UCSD-AML1 (cell line): Measurements from ENCODE around the gene APOBEC3F.
"Not testable (repeated sequence)": the region's sequence is repeated elsewhere in the genome, so short reads cannot be mapped to it uniquely, and the experiment has no call there.

Experiments used
- DNase-seq: peaks from one replicate; lab custom pipeline; 2025; ENCODE audit not compliant: unreplicated experiment; lab: John Stamatoyannopoulos, UW

Gene APOBEC3F

DNA sequence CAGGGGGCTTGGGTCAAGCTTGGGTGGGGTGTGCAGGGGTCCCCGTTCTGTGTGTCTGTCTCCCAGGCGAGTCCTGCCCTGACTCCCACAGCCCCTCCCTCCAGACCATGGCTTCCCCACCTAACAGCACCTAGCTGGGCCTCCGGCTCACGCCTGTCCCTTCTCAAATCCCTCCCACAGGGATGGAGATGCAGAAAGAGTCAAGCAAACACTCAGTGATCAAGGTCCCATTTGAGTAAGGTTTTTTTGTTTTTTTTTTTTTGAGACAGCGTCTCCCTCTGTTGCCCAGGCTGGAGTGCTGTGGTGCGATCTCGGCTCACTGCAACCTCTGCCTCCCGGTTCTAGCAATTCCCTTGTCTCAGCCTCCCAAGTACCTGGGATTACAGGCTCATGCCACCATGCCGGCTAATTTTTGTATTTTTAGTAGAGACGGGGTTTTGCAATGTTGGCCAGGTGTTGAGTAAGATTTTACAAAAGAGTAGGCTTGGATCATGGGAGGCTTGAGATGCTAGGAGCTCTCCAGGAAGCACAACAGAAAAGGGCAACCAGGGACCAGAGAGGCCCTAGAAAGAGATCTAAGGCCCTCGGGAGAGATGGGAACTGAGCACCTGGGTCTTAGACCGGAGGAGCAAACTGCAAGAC is 14.0 kb upstream of the APOBEC3F start:
- DNase-seq, result no peak

GRCh38 chr22:39027717-39028116 is 12.9 kb upstream of the APOBEC3F start:
- no peak for DNase-seq

GRCh38 chr22:39028281-39028680 is 12.4 kb upstream of the APOBEC3F start:
- DNase-seq, result no peak

DNA sequence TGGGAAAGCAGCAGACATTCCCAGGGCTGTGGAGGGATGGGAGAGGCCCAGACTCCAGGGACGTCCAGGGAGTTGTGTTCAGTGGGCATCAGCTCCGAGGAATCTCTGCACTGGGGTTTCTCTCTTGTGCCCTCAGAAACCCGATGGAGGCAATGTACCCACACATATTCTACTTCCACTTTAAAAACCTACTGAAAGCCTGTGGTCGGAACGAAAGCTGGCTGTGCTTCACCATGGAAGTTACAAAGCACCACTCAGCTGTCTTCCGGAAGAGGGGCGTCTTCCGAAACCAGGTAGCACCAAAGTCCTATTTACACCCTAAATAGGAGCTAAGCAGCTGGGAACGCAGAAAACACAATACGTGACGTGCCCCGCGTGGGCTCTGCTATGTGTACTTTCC is 11.4 kb upstream of the APOBEC3F start:
- no peak for DNase-seq

DNA sequence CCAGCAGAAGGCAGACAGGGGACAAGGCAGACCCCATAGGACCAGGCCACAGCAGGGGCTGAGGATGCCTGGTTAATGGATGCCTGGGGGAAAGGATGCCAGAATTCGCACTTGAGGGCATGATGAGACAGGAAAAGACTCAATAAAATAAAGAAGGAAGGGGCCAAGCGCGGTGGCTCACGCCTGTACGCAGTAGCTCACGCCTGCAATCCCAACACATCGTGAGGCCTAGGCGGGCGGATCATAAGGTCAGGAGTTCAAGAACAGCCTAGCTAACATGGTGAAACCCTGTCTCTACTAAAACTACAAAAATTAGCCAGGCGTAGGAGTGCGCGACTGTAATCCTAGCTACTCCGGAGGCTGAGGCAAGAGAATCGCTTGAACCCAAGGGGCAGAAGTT is 10.0 kb upstream of the APOBEC3F start:
- no peak for DNase-seq

DNA sequence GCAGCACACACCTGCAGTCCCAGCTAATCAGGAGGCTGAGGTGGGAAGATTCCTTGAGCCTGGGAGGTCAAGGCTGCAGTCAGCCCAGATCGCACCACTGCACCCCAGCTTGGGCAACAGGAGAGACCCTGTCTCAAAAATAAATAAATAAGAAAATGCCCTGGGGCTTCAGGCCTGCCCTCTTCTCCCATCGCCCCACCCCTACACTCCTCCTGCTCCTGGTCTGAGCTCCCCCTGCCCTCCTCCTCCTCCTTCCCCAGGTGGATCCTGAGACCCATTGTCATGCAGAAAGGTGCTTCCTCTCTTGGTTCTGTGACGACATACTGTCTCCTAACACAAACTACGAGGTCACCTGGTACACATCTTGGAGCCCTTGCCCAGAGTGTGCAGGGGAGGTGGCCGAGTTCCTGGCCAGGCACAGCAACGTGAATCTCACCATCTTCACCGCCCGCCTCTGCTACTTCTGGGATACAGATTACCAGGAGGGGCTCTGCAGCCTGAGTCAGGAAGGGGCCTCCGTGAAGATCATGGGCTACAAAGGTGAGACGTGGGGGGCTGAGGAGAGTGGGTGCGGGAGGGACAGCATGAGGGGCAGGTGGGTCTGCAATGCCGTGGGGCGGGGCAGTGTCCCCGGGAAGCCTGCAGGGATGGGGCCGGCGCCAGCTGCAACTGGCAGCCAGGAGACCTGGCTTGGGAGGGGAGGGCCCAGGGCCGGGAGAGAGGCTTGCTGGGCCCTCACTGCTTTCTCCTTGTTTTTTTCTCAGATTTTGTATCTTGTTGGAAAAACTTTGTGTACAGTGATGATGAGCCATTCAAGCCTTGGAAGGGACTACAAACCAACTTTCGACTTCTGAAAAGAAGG is 9.0 kb upstream of the APOBEC3F start:
- DNase-seq, result not testable (repeated sequence)

DNA sequence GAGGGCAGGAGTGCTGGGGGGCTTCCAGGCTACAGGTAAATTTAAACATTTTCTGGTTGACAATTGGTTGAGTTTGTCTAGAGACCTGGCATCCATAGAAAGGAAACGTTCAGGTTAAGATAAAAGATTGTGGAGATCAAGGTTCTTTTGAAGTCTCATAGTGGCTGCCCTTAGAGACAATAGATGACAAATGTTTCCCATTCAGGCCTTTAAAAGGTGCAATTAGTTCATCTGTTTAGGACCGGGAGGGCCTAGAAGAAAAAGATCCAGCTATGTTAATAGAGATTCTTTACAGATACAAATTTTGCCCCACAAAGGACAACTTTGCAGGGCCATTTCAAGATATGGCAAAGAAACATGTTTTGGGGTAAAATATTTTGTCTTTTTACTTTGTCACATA is 3.6 kb upstream of the APOBEC3F start:
- DNase-seq, result not testable (repeated sequence)

DNA sequence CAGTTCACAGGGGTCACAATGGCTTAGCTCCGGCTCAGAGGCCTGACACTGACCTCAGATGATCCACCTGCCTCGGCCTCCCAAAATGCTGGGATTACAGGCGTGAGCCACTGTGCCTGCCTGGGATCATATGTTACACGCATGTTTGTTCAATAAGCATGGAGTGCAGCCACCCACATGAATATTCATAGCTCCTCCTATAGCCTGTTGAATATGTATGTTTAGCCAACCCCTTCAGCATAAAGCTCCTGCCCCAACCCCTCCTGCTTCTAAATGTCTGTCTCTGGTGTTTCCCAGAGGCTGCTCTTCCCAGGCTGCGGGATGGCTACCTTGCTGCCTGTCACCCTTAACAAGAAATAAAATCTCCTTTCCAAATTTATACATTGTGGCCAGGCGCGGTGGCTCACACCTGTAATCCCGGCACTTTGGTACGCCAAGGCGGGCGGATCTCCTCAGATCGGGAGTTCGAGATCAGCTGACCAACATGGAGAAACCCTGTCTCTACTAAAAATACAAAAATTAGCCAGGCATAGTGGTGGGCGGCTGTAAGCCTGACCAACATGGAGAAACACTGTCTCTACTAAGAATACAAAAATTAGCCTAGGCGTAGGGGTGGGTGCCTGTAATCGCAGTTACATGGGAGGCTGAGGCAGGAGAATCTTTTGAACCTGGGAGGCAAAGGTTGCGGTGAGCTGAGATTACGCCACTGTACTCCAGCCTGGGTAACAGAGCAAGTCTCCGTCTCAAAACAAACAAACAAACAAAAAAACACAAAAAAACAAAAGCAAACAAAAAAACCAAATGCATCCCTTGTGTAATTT is 1.1 kb upstream of the APOBEC3F start:
- no peak for DNase-seq

GRCh38 chr22:39040155-39040537 is 518 bp upstream of the APOBEC3F start:
- DNase-seq, result not testable (repeated sequence)

DNA sequence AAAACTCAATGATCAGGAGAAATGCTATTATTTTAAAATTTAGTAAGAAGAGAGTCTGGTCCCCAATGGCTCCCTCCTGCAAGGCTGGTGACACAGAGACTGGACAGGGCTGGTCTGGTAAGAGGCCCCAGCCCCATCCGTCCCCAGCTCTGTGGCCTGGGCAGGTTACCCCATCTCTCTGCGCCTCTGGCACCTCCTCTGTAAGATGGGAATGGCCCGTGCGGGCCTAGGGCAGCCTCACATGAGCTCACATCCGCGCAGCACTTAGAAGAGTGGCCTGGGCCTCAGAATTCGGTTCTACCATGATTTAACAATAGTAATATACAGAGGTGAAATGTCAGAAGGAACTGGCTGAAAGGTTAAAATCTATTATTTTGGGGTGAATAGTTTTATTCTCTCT is 1.2 kb downstream of the APOBEC3F start:
- no peak for DNase-seq

DNA sequence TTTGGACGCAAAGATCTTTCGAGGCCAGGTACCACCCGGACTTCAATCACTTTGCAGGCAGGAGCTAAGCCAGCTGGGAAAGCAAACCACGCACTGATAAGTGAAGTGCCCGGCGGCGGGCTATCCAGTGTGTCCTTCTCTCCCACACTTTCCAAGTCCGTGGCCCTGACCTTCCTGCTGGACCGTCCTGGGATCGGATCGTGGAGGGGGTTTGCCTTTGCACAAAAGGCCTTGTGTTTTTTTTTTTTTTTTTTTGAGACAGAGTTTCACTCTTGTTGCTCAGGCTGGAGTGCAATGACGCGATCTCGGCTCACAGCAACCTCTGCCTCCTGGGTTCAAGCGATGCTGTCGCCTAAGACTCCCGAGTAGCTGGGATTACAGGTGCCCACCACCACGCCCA is 2.4 kb downstream of the APOBEC3F start:
- not testable (repeated sequence) for DNase-seq

GRCh38 chr22:39045136-39045535 is 4.5 kb downstream of the APOBEC3F start:
- not testable (repeated sequence) for DNase-seq

DNA sequence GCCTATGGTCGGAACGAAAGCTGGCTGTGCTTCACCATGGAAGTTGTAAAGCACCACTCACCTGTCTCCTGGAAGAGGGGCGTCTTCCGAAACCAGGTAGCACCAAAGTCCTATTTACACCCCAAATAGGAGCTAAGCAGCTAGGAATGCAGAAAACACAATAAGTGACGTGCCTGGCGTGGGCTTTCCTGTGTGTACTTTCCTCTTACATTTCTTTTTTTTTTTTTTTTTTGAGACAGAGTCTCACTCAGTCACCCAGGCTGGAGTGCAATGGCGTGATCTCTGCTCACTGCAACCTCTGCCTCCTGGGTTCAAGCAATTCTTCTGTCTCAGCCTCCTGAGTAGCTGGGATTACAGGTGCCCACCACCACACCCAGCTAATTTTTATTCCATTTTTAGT is 8.8 kb downstream of the APOBEC3F start:
- DNase-seq, result not testable (repeated sequence)

GRCh38 chr22:39051844-39052495 is 11.3 kb downstream of the APOBEC3F start:
- not testable (repeated sequence) for DNase-seq

- DNase-seq, result no peak
These were observed 15.0 kb downstream of the APOBEC3F start for GRCh38 chr22:39055658-39056057.

GRCh38 chr22:39061290-39061689 is 20.6 kb downstream of the APOBEC3F start:
- peak; percentile 19 for DNase-seq

- not testable (repeated sequence) for DNase-seq
These were observed 21.3 kb downstream of the APOBEC3F start for GRCh38 chr22:39061951-39062350.

- DNase-seq, result not testable (repeated sequence)
These were observed 23.2 kb downstream of the APOBEC3F start for GRCh38 chr22:39063904-39064303.

DNA sequence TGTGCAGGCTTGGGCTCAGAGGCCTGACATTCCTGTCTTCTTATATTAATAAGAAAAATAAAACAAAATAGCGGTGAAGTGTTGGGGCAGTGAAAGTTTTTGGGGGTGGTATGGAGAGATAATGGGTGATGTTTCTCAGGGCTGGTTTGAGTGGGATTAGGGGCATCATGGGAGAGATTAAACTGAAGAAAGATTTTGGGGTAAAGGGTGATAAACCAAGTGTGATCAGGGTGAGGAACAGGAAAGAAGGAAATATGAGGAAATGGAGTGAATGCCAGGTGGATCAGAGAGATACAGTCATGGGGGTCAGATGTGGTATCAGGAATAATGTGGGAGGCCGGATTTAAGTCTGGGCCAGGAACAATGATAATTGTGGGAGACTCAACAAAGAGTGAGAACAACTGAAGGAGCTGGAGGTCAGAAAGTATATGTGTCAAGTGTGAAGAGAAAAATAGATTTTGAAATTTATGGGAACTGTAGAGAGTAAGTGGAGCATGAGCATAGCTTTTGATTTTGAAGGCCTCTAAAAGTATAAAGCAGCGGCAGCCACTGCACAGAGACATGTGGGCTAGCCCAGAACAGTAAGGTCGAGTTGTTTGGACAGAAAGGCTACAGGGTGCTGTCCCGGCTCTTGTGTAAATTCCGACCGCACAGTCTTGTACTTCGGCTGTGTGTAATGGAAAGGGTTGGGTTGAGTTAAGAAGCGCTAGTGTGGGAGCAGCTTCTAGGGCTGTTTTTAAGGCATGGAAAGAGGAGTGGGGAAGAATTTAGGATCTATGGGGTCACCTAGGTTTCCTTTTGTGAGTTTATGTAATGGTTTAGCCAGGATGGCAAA is 26.0 kb downstream of the APOBEC3F start:
- DNase-seq, result not testable (repeated sequence)
